ENCODE measurements around the gene GPR17.

GRCh38 chr2:127623388-127624319, 22.3 kb upstream of the GPR17 start:
- TF ChIP-seq, protein P1, sequence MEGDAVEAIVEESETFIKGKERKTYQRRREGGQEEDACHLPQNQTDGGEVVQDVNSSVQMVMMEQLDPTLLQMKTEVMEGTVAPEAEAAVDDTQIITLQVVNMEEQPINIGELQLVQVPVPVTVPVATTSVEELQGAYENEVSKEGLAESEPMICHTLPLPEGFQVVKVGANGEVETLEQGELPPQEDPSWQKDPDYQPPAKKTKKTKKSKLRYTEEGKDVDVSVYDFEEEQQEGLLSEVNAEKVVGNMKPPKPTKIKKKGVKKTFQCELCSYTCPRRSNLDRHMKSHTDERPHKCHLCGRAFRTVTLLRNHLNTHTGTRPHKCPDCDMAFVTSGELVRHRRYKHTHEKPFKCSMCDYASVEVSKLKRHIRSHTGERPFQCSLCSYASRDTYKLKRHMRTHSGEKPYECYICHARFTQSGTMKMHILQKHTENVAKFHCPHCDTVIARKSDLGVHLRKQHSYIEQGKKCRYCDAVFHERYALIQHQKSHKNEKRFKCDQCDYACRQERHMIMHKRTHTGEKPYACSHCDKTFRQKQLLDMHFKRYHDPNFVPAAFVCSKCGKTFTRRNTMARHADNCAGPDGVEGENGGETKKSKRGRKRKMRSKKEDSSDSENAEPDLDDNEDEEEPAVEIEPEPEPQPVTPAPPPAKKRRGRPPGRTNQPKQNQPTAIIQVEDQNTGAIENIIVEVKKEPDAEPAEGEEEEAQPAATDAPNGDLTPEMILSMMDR (IDR thresholded peaks at IDR 0.05) = no peak
- TF ChIP-seq POLR2AphosphoS5 (IDR thresholded peaks at IDR 0.05; ENCODE audit: low read depth, low read length) = no peak
